COLO829 (cell line): Measurements from ENCODE around the gene TREH.
"Not testable (repeated sequence)": the region's sequence is repeated elsewhere in the genome, so short reads cannot be mapped to it uniquely, and the experiment has no call there.

Source experiments
- DNase-seq: peaks from one replicate; pipeline ENCODE4 v3.0.0; 2012; ENCODE audit warnings: low spot score

Gene TREH

DNA sequence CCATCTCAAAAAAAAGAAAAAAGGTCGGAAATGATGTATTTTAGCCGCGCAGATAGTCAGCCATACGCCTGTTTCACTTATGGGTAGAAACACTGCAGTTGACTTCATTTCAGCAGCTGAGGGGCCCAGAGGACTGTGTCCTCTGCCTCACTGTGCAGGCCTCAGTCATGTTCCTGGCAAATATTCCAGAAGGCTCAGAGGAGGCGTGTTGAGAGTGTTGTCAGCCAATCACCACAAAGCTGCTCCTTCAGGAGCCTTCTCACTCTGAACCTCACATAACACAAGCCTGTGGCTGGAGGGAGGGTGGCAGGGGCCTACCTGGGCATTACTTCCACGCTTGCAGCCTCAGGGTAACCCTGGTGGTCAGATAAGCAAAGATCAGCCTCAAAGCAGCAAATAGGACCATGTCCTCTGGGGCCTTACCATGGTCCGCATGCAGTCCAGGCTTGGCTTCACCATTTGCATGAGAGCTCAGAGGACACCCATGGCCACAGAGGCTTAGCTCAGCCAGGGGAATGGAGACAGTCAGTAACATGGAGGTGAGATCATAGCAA is 17.3 kb upstream of the TREH start:
- DNase-seq: no peak

DNA sequence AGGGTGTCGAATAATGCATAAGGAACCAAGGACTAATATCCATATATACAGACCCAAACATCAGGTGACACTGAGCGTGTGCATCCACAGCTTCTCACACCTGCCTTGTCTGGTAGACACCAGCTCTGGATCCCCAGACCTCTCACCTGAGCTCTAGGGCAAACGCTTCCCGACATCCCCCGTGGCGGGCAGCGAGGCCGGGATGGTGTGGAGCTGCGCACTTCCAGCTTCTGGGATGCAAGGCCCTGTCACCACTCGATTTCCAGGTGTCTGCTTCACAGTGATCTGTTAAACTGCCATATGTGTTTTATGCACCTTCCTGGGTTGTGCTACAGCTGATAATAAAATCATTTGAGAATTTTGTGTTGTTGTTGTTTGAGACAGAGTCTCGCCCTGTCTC is 15.3 kb upstream of the TREH start:
- DNase-seq: no peak

DNA sequence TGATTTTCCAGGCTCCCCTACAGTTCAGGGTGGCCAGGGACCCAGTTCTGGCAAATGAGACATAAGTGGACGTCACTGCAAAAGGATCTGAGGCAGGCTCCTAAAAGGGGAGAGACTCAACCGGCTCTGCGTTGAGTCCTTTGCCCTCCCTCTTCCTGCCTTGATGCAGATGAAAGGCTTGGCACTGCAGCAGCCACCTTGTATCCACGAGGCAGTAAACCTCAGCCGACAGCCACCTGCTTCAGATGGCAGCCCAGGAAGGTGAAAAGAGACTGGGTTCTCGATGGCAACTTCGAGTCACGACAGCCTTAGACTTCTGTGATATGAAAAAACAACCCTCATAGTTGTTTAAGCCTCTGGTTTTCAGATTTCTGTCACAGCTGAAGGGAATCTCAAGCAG is 14.7 kb upstream of the TREH start:
- DNase-seq: no peak

DNA sequence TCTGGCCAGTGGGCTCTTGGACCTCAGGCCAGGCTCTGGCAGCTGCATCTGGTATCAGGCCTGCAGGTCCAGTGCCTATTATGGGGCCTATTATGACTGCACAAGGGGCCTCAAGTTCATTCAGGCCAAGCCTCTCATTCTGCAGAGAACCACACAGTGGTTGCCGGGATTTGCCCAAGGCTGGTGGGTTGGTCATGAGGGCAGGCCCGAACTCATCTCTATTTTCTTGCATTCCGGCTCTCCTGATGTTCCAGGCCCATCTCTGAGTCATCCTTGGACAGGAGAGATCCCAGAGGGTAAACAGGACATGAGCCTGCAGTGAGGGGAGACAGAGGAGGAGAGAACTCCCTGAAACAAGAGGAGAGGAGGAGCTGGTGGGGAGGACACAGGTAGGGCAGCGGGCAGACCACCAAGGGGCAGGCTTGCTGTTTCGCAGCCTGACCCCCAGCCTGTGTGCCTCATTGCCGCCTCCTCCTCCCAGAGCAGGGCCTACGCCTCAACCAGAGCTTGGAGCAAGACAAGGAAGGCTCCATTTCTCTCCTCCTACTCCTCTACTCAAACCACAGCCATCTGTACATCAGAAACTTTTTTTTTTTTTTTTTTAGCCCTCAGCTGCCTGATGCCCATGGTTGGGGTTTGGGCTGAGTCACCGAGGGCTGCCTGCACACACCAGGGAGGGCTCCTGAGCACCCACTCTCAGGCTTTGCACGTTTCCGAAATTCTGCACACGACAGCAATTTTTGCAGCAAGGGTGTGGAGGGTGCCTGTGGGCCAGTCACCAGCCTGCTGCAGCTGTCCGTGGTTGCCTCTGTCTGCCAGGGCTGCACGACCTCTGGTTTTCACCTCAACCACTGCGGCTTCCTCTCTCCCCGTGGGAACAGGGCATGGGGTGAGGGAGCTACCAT is 12.7 kb upstream of the TREH start:
- DNase-seq: no peak

DNA sequence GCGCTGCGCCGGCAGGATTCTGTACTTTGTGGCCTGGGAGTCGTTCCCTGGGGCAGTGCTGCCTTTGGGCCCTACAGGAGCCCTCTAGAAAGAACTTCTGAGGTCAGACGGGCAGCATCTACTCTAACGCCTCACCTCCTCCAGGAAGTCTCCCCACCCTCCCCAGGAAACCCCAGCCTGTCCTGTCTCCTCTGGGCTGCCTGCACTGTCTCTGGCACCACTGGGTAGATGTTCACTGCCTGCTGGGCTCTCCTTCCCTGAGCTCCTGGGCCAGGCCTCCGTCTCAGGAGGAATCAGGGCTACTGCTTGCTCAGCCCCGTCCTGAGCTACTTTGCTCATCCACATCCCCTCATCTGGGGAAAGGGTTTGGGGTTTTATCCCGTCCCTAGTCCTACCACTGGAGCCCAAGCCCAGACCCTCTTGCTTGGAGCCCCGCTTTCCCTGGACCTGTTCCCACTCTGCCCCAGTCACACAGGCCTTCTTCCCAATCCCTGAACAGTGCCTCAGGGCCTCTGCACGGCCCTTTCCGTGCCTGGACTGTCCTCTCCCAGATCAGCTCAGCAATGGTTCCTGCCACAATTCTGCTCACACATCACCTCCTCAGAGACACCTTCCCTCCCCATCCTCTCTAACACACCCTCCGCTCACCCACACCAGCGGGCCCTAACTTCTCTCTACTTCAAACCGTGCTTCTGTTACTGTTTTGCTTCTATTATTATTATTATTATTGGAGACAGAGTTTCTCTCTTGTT is 11.3 kb upstream of the TREH start:
- DNase-seq: no peak

DNA sequence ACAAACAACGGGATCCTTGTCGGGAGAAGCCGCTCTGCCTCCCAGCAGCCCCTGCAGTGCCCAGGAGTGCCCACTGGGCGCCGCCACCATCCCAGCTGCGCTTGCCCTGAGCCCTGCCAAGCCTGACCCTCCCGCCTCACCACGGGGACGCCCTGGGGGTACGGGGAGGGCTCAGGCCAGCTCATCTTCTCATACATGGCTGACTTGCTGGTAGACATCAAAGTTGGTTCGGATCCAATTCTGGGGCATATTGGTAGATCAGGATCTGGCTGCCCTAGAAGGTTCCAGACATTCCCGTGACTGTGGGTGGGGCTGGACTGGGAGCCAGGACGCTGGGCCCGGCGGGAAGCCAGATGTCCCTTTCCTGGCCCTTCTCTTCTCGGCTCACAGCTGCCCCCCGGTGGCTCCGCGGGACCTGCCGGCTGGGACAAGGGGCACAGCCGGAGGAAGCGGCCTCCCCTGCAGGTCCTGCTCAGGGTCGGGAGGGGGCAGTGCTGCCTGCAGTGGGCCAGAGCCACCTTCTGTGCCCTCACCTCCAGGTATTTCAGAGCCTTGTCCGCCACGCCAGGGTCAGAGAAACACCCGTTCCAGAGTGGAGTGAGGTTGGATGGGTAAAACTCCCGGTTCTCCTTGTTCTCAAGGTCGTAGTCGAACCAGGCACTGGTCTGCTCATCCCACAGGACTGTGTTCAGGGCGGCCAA is 10.6 kb upstream of the TREH start:
- DNase-seq: peak; percentile 90

DNA sequence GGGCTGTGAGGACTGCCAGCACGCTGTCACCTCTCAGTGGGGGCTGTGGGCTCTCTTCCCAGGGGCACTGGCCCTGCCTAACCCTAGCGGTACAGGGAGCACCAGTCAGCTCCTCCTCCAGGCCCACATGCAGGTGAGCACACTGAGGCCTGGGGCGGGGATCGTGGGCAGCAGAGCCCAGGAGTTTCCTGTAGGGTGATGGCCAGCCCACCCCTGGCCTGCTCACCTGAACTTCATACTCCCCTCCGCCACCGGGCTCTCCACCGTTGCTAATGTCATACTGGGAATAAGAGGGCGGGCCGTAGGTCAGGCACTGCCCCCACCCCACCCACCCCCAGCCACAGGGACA is 10.0 kb upstream of the TREH start:
- no peak for DNase-seq

DNA sequence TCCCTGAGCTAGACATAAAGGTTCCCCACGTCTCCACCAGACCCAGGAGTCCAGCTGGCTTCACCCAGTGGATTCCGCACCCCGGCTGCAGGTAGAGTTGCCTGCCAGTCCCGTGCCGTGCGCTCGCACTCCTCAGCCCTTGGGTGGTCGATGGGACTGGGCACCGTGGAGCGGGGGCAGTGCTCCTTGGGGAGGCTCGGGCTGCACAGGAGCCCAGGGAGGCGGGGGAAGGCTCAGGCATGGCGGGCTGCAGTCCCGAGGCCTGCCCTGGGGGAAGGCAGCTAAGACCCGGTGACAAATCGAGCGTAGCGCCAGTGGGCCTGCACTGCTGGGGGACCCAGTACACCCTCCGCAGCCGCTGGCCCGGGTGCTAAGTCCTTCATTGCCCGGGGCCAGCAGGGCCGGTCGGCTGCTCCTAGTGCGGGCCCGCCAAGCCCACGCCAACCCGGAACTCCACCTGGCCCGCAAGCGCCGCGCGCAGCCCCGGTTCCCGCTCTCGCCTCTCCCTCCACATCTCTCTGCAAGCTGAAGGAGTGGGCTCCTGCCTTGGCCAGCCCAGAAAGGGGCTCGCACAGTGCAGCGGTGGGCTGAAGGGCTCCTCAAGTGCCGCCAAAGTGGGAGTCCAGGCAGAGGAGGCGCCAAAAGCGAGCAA is 9.5 kb upstream of the TREH start:
- DNase-seq: no peak

DNA sequence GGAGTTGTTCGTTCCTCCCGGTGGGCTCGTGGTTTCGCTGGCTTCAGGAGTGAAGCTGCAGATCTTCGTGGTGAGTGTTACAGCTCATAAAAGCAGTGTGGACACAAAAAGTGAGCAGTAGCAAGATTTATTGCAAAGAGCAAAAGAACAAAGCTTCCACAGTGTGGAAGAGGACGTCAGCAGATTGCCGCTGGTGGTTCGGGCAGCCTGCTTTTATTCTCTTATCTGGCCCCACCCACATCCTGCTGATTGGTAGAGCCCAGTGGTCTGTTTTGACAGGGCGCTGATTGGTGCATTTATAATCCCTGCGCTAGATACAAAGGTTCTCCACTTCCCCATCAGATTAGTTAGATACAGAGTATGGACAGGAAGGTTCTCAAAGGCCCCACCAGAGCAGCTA is 8.9 kb upstream of the TREH start:
- not testable (repeated sequence) for DNase-seq

DNA sequence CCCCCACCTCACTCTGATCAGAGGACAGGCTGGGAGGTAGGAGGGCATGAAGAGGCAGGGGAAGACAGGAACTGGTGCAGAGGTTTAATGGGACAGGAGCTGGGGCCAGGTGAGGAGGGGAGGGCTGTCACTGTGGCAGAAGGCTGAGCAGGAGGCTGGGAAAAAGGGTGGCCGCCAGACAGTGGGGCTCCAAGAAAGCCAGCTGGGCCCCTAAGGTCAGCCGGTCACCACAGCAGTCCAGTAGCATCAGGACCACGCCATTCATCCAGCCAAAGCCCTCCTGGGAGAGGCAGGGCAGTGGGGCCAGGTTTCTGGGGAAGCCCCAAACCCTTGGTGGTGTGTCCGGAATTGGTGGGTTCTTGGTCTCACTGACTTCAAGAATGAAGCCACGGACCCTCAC is 8.5 kb upstream of the TREH start:
- DNase-seq: no peak

DNA sequence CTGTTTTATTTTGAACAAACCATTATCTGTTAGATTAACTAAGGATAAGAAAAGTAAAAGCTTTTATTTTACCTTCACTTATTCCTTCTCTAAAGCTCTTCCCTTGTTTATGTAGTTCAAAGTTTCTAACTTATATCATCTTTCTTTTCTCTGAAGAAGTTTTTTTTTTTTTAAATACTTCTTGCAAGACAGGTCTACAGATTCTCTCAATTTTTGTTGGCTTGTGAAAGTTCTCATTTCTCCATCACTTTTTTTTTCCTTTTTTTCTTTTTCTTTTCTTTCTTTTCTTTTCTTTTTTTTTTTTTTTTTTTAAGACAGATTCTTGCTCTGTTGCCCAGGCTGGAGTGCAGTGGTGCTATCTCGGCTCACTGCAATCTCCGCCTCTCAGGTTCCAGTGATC is 4.7 kb upstream of the TREH start:
- DNase-seq: no peak

DNA sequence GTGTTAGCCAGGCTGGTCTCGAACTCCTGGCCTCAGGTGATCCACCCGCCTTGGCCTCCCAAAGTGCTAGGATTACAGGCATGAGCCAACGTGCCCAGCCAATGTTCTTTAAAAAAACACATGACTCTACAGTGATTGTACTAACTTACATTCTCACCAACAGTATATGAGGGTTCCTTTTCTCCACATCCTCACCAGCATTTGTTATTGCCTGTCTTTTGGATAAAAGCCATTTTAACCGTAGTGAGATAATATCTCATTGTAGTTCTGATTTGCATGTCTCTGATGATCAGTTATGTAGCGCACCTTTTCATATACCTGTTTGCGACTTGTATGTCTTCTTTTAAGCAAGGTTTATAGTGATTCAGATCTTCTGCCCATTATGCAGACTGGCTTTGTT is 3.5 kb upstream of the TREH start:
- DNase-seq: not testable (repeated sequence)

DNA sequence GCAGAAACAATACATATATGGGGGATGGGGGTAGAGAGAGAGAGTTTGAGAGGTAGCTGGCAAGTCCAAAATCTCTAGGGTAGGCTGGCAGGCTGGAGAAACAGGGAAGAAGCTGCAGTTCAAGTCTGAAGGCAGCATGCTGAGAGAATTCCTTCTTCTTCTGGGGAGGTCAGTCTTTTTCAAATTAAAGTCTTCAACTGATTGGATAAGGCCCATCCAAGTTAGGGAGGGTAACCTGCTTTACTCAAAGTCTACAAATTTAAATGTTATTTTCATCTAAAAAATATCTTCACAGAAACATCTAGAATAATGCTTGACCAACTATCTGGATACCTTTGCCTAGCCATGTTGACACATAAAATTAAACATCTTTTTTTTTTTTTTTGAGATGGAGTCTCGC is 2.9 kb upstream of the TREH start:
- no peak for DNase-seq

DNA sequence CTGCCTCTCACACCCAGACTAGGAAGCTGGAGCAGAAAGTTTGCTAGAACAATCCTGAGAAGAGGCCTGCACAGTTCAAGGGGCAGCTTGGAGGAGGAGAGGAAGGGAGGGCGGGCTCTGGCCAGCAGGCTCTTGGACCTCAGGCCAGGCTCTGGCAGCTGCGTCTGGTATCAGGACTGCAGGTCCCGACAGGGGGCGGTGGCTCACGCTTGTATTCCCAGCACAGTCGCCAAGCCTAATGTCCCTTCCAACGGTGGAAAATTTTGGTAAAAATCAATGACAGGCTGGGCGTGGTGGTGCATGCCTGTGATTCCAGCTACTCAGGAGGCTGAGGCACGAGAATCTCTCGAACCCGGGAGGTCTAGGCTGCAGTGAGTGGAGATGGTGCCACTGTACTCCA is 542 bp downstream of the TREH start:
- DNase-seq: not testable (repeated sequence)

DNA sequence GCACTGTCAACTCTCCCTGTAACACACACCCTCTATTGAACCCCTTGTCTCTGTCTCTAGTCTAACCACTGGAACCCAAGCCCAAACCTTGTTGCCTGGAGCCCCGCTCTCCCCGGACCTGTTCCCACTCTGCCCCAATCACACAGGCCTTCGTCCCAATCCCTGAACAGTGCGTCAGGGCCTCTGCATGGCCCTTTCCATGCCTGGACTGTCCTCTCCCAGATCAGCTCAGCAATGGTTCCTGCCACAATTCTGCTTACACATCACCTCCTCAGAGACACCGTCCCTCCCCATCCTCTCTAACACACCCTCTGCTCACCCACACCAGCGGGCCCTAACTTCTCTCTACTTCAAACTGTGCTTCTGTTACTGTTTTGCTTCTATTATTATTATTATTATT is 1.5 kb downstream of the TREH start:
- no peak for DNase-seq

DNA sequence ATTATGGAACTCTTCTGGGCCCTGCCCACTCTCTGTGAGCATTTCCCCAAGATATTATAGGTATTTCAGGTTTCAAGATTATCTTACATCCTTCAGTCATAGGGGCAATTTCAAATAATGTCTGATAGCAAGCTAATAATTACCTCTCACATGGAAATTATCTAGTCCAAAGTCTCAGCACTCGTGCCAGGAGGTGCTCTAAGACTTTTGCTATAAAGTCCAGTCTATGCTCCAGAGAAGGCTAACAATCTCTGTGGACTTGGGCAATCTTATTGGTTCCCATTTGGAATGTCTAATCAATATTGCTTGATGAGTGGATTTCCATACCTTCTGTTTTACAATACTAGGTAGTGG is 5.4 kb downstream of the TREH start:
- DNase-seq: no peak

DNA sequence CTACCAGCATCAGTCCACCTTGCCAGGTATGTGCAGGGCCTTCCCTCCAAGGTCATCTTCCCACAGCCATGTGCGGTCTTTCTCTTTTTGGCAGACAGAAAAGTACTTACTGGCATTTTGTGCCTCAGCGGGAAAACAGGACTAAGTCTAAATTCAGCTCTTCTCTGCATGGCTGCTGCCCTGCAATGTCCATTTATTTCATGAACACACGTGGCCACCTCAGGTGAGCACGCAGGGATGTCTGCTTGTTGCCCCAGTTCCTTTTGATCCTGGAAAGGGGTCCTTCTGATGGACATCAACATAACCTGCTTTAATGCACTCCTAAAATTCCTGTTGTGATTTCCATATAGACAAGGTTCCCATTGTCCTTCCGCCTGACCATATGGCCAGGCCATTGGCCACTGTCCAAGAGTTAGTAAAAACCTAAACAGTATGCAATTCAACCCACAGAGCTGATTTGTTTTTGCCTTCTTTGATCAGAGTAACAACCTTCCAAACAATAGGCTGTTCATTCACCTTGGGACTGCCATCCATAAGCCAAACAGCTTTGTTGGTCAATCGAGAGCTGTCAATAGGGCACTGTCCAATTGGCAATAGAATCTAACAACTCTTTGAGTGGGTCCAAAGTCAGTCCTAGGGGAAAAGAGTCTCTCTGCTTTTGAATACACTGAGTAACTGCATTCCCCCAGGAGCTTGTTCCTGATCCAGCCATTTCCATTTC is 5.9 kb downstream of the TREH start:
- peak; percentile 66 for DNase-seq

DNA sequence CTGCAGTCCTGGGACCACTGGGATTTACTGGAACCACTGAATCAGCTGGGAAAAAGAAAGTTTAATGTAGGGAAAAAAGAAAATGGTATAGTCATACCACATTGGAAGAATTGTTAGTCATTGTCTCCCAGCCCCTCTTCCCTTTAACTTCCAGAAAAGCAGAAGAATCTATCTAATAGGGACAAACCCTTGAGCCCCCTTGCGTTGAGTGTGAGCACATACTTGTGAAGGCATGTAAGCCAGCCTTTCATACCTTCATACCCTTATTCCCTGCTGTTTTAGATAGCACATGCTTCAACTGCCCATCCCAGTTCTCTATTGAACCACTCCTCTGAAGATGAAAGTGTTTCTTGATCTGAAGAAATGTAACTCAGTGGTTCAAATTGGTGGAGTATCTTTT is 6.6 kb downstream of the TREH start:
- no peak for DNase-seq

DNA sequence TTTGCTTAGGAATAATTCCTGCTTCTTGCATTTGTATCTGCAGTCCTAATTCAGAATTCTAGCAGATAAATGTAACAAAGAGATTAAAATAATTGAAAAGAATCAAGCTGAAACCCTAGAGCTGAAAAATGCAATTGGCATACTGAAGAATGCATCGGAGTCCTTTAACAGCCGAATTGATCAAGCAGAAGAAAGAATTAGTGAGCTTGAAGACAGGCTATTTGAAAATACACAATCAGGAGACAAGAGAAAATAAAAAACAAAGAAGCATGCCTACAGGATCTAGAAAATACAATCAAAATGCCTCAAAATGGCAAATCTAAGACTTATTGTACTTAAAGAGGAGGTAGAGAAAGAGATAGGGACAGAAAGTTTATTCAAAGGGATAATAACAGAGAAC is 8.2 kb downstream of the TREH start:
- no peak for DNase-seq

DNA sequence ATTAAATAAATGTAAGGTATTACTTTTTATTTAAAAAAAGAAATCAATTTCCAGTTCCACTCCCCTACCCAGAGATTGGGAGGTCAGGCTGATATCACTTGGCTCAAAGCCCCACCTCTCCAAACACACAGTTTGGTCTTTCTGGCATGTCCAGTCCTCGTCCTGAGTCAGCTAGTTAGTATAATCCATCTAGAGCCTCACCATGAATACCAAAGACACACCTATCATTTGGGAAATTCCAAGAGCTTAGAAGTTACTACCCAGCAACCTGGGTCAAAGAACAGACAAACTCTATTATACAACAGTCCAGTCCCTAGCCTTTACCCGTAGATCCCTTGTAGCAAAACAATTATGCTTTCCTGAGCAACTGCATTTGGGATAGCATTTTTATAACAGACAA is 9.4 kb downstream of the TREH start:
- DNase-seq: no peak

DNA sequence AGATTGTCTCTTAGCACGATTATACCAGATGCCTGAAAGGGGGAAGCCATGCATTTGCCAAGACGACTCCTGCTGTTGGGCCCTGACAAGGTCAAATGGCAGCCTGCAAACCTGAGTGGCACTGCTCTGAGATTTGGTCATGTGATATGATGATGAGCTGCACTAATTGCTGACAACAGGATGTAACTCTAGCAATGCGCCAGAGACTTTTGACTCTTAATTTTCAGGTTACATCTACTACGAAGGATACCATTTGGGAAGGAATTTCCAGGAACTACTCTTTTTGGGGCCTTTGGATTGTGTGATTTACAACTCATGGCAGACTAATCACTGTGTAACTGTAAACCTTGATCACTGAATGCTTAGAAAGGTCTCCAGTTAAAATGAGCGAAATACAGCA is 13.1 kb downstream of the TREH start:
- no peak for DNase-seq

DNA sequence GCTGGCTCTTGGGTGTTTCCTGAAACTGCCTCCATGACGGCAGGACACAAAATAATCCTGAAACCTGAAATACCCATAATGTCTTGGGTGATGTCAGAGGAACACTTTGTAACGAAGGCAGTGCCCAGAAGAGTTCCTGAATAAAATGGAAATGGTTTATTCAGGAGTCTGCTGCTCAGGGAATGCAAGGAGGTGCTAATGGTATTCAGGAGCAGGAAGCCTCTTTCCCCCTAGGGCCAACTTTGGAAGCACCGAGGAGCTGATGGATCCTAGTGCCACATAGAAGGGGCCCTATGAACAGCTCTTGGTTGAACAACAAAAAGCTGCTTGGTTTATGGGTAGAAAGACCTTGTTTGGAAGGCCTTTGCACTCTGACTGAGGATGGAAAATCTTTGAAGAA is 15.5 kb downstream of the TREH start:
- DNase-seq: no peak
